ENCODE results near the gene XPNPEP1.

DNA sequence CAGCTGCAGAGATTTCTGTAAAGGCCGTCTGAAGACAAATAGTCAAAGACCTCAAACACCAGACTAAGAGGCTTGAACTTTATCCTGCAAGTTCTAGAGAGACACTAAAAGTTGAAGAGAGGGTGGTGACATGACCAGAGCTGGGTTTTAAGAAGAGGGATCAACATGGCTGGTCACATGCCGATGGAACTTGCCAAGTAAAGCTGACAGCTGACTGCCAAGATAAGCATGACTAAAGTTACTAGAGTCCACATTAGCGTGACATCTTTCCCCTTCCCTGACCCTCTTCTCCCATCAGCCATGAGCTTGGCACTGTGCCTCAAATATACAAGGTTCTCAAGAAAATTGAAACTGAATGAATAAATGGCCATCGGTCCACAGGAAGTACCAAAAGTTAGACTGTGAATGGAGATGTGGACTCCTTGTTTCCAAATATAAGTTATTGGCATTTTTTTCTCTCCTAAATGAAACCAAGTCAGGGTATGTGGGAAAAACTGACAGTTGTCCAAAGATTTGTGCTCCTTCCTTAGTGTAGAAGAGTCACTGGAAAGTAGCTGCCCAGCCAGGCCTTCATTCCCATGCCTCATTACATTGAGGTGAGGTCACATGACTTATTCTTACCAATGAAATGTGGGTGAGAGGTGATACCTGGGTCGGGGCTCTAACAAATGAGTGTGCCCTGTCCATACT is 24.5 kb downstream of the XPNPEP1 start:
- TF ChIP-seq YY1 (IDR thresholded peaks at IDR 0.05; ENCODE audit: insufficient read depth, insufficient read length) (no peak), ZNF274 (IDR thresholded peaks at IDR 0.05; ENCODE audit: low read depth, low read length) (no peak)
